Stimulated activated CD8-positive, alpha-beta memory T cell treated with anti-CD3 and anti-CD28 coated beads, Interleukin-4, amount 100 ng/mL, for 24 hours (primary cell): Measurements from ENCODE around the gene HDGFL1.

Source experiments
- DNase-seq: peaks from one replicate; pipeline ENCODE4 v3.0.0-alpha.2; 2020; ENCODE audit warnings: low read depth

Gene HDGFL1

GRCh38 chr6:22590423-22590822 lies 21.1 kb downstream of the HDGFL1 start:
- DNase-seq: no peak

GRCh38 chr6:22593895-22594294 lies 24.5 kb downstream of the HDGFL1 start:
- no peak for DNase-seq

GRCh38 chr6:22596011-22596410 lies 26.6 kb downstream of the HDGFL1 start:
- DNase-seq: no peak

GRCh38 chr6:22598339-22598738 lies 29.0 kb downstream of the HDGFL1 start:
- DNase-seq: no peak

- DNase-seq: no peak
These were observed 30.7 kb downstream of the HDGFL1 start for GRCh38 chr6:22600059-22600458.

- no peak for DNase-seq
These were observed 32.6 kb downstream of the HDGFL1 start for GRCh38 chr6:22601984-22602383.

GRCh38 chr6:22605736-22606135 lies 36.4 kb downstream of the HDGFL1 start:
- no peak for DNase-seq

- DNase-seq: no peak
These were observed 40.8 kb downstream of the HDGFL1 start for GRCh38 chr6:22610127-22610526.

GRCh38 chr6:22612236-22612635 lies 42.9 kb downstream of the HDGFL1 start:
- no peak for DNase-seq

GRCh38 chr6:22613051-22613450 lies 43.7 kb downstream of the HDGFL1 start:
- DNase-seq: no peak

- no peak for DNase-seq
These were observed 44.3 kb downstream of the HDGFL1 start for GRCh38 chr6:22613695-22614094.

- DNase-seq: no peak
These were observed 45.2 kb downstream of the HDGFL1 start for GRCh38 chr6:22614547-22614946.

GRCh38 chr6:22621028-22621427 lies 51.7 kb downstream of the HDGFL1 start:
- DNase-seq: no peak
